ENCODE data around the gene PGAP3.

The PGAP3 gene

GRCh38 chr17:39651923-39652586 lies 35.8 kb downstream of the PGAP3 start:
- no peak overlapping the region for H3K27ac ChIP-seq (ENCODE audit: low read depth, low read length)
- H3K27me3 ChIP-seq (ENCODE audit: control insufficient read depth, insufficient read depth, low read length) = no peaks in the 10 kb centered on the region
- no peak overlapping the region for H3K4me3 ChIP-seq (ENCODE audit: low read length)
- no peak overlapping the region for H3K9ac ChIP-seq (ENCODE audit: low read length)
- H3K4me1 ChIP-seq (ENCODE audit: control insufficient read depth, insufficient read depth, low read length) = no peaks in the 10 kb centered on the region
- H3K36me3 ChIP-seq (ENCODE audit: control insufficient read depth, insufficient read depth, low read length) = peaks cover 7% of the 10 kb centered on the region

DNA sequence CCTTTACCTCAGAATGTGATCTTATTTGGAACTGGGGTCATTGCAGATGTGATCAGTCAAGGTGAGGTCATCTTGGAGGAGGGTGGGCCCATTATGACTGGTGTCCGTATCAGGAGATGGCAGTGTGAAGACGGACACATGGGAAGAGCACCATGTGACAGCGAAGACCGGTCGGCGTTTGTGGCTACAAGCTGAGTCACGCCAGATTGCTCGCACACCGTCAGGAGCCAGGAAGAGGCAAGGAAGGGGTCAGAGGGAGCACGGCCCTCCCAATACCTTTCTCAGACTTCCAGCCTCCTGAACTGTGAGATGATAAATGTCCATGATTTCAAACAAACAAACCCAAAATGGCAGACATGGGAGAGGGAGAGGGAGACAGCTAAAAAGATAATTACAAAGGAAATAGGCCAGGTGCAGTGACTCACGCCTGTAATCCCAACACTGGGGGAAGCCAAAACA lies 37.7 kb downstream of the PGAP3 start:
- H3K27ac ChIP-seq (ENCODE audit: low read depth, low read length) = no peak overlapping the region
- H3K36me3 ChIP-seq (ENCODE audit: control insufficient read depth, insufficient read depth, low read length) = peaks cover 3% of the 10 kb centered on the region
- no peaks in the 10 kb centered on the region for H3K27me3 ChIP-seq (ENCODE audit: control insufficient read depth, insufficient read depth, low read length)
- H3K9ac ChIP-seq (ENCODE audit: low read length) = no peak overlapping the region
- no peaks in the 10 kb centered on the region for H3K4me1 ChIP-seq (ENCODE audit: control insufficient read depth, insufficient read depth, low read length)
- no peak overlapping the region for H3K4me3 ChIP-seq (ENCODE audit: low read length)

DNA sequence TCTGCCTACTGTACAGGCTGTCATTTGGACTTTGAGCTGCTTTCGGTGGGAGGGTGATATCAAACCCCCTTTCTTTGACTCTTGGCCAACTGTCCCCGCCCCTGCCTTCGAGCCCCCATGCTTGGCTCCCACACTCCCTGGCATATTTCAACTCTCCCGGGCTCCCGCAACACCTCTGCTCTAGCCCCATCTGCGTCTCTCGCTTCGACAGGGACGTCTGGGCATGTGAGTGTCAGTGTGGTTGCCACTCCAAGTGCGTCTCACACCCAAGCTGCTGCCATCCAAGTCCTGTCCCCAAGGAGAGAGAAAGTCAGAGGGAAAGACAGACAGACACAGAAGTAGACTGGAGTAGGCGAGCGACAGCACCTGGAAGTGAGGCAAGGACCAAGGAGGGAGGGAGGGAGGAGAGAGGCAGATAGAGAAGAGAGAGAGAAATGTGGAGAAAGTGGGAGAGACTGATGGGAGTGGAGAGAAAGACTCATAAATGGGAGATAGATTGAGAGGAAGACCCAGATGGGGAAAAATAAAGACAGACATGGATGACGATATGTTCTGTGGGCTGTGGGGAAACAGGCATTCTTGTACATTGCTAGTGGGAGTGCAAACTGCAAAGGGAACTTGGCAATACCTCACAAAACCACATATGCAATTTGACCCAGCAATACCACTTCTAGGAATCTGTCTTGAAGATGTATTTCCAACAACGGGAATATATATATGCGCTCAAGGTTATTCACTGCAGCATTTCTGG lies 39.1 kb downstream of the PGAP3 start:
- no peak overlapping the region for H3K4me3 ChIP-seq (ENCODE audit: low read length)
- H3K27ac ChIP-seq (ENCODE audit: low read depth, low read length) = no peak overlapping the region
- H3K36me3 ChIP-seq (ENCODE audit: control insufficient read depth, insufficient read depth, low read length) = peaks cover 3% of the 10 kb centered on the region
- no peak overlapping the region for H3K9ac ChIP-seq (ENCODE audit: low read length)
- H3K4me1 ChIP-seq (ENCODE audit: control insufficient read depth, insufficient read depth, low read length) = no peaks in the 10 kb centered on the region
- no peaks in the 10 kb centered on the region for H3K27me3 ChIP-seq (ENCODE audit: control insufficient read depth, insufficient read depth, low read length)

DNA sequence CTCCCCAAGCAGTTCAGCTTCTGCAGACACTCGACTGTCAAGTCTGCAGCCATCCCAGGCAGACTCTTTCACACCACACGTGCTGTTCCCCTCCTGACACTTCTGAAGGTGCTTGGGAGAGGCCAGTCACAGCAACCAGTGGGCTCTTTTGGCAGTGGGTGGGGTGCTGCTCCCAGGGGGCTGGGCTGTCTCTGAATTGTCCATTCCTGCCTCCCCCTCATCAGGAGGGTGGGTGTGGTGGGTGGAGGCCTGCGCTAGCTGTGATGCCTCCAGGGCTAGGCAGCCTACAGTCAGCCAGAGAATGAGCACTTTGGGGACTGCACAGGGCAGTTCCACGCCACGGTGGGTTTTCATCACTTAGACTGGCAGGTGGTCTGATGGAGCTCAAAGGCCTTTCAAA lies 40.6 kb downstream of the PGAP3 start:
- Histone ChIP-seq H3K36me3 (ENCODE audit: control insufficient read depth, insufficient read depth, low read length) (peaks cover 3% of the 10 kb centered on the region), H3K27me3 (ENCODE audit: control insufficient read depth, insufficient read depth, low read length) (no peaks in the 10 kb centered on the region), H3K27ac (ENCODE audit: low read depth, low read length) (no peak overlapping the region), H3K4me3 (ENCODE audit: low read length) (no peak overlapping the region), H3K9ac (ENCODE audit: low read length) (no peak overlapping the region), H3K4me1 (ENCODE audit: control insufficient read depth, insufficient read depth, low read length) (no peaks in the 10 kb centered on the region)

GRCh38 chr17:39643271-39643670 lies 44.6 kb downstream of the PGAP3 start:
- Histone ChIP-seq H3K4me1 (ENCODE audit: control insufficient read depth, insufficient read depth, low read length) (peaks cover 5% of the 10 kb centered on the region), H3K4me3 (ENCODE audit: low read length) (no peak overlapping the region), H3K27me3 (ENCODE audit: control insufficient read depth, insufficient read depth, low read length) (no peaks in the 10 kb centered on the region), H3K9ac (ENCODE audit: low read length) (no peak overlapping the region), H3K36me3 (ENCODE audit: control insufficient read depth, insufficient read depth, low read length) (no peaks in the 10 kb centered on the region), H3K27ac (ENCODE audit: low read depth, low read length) (no peak overlapping the region)

DNA sequence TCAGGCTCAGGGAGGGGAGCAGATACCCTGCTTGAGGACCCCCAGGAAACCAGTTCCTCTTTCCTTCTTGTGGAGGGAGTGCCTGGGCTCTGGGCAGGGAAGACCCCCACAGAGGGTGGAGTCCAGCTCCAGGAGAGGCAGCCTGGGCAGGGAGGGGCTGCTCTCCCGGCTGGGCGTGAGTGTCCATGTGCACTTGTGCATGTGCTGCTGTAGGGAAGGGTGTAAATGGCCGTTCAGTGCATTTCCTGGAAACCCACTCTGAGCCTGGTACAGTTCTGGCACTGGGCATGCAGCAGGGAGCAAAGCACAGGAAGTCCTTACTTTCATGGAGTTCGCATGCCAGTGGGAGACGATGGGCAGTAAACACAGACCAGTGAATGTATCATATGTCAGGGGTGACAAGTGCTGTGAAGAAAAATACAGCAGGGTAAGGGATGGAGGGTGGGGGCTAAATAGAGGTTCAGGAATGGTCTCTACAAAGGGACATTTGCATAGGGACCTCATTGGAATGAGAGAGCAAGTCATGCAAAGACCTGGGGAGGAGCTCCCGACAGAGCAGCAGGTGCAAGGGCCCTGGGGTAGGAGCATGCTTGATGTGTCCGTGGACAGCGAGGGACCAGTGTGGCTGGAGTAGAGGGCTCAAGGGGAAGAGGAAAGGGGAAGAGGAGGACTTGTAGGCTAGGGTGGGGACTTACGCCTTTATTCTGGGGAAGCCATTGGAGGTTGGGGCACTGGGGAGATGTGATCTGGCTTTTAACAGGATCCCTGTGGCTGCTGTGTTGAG lies 45.4 kb downstream of the PGAP3 start:
- Histone ChIP-seq H3K27me3 (ENCODE audit: control insufficient read depth, insufficient read depth, low read length) (no peaks in the 10 kb centered on the region), H3K27ac (ENCODE audit: low read depth, low read length) (no peak overlapping the region), H3K9ac (ENCODE audit: low read length) (no peak overlapping the region), H3K4me1 (ENCODE audit: control insufficient read depth, insufficient read depth, low read length) (peaks cover 12% of the 10 kb centered on the region), H3K36me3 (ENCODE audit: control insufficient read depth, insufficient read depth, low read length) (no peaks in the 10 kb centered on the region), H3K4me3 (ENCODE audit: low read length) (no peak overlapping the region)

- H3K9ac ChIP-seq (ENCODE audit: low read length) = no peak overlapping the region
- peaks cover 12% of the 10 kb centered on the region for H3K4me1 ChIP-seq (ENCODE audit: control insufficient read depth, insufficient read depth, low read length)
- H3K36me3 ChIP-seq (ENCODE audit: control insufficient read depth, insufficient read depth, low read length) = no peaks in the 10 kb centered on the region
- H3K27me3 ChIP-seq (ENCODE audit: control insufficient read depth, insufficient read depth, low read length) = no peaks in the 10 kb centered on the region
- H3K27ac ChIP-seq (ENCODE audit: low read depth, low read length) = no peak overlapping the region
- H3K4me3 ChIP-seq (ENCODE audit: low read length) = no peak overlapping the region
These were observed 46.0 kb downstream of the PGAP3 start for GRCh38 chr17:39641883-39642282.

- Histone ChIP-seq H3K36me3 (ENCODE audit: control insufficient read depth, insufficient read depth, low read length) (no peaks in the 10 kb centered on the region), H3K27me3 (ENCODE audit: control insufficient read depth, insufficient read depth, low read length) (no peaks in the 10 kb centered on the region), H3K4me3 (ENCODE audit: low read length) (no peak overlapping the region), H3K27ac (ENCODE audit: low read depth, low read length) (no peak overlapping the region), H3K9ac (ENCODE audit: low read length) (no peak overlapping the region), H3K4me1 (ENCODE audit: control insufficient read depth, insufficient read depth, low read length) (peaks cover 18% of the 10 kb centered on the region)
These were observed 46.8 kb downstream of the PGAP3 start for GRCh38 chr17:39641097-39641496.

GRCh38 chr17:39640591-39641031 lies 47.2 kb downstream of the PGAP3 start:
- Histone ChIP-seq H3K27me3 (ENCODE audit: control insufficient read depth, insufficient read depth, low read length) (no peaks in the 10 kb centered on the region), H3K9ac (ENCODE audit: low read length) (no peak overlapping the region), H3K27ac (ENCODE audit: low read depth, low read length) (no peak overlapping the region), H3K36me3 (ENCODE audit: control insufficient read depth, insufficient read depth, low read length) (no peaks in the 10 kb centered on the region), H3K4me1 (ENCODE audit: control insufficient read depth, insufficient read depth, low read length) (peaks cover 20% of the 10 kb centered on the region), H3K4me3 (ENCODE audit: low read length) (no peak overlapping the region)

DNA sequence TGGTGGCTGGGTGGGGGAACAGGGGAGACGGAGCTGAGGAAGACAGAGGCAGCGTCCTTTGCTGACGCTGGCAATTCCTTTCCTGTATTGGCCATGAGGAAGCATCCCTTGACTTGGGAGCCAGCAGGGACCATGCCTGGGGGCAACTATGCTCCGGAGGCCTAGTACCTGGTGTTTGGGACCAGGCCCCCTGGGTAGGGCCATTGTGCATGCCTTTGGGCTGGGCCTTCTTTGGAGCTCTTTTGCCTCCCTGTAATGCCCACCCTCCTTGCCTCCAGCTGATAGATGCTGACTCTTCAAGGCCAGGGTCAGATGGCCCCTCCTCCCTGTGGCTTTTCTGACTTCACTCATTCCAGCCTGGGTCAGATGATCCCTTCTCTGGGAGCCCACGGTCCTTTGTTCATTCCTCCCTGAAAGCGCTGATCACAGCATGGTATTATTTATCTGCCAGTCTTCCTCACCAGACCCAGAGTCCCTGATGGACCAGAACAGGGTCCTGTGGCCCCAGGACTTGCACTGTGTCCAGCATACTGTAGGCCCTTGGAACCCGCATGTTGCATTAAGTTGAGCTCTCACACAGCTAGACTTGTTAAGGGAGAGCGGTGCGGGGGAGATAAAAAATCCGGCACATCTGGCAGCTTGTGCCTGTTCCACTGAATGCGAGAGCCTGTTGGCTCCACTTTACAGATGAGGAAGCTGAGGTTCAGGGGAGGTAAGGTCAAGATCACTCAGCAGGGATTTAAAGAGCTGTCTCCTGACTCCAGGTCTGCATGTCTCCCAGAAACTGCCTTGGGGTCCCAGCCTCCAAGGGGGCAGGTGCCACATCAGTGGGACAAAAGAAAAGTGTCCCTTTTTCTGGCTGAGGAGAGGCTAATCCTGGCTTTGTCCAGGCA lies 48.0 kb downstream of the PGAP3 start:
- H3K9ac ChIP-seq (ENCODE audit: low read length) = no peak overlapping the region
- no peak overlapping the region for H3K4me3 ChIP-seq (ENCODE audit: low read length)
- H3K4me1 ChIP-seq (ENCODE audit: control insufficient read depth, insufficient read depth, low read length) = peaks cover 20% of the 10 kb centered on the region
- peaks cover 2% of the 10 kb centered on the region for H3K27me3 ChIP-seq (ENCODE audit: control insufficient read depth, insufficient read depth, low read length)
- H3K27ac ChIP-seq (ENCODE audit: low read depth, low read length) = no peak overlapping the region
- H3K36me3 ChIP-seq (ENCODE audit: control insufficient read depth, insufficient read depth, low read length) = no peaks in the 10 kb centered on the region

DNA sequence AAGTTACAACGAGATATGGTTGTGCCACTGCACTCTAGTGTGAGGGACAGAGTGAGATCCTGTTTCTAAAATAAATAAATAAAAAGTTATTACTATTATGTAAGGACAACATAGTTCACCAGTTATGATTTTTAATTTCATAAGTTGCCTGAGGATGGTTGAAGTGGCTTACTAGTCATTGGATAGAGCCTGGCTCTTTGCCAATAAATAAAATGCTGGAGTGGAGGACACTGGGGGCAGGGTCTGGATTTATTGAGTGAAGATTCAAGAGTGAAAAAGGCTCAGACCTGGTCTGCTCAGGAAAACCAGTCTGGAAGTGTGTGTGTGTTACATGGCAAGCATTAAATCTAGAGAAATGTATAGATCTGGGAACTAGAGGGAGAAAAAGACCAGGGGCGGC lies 48.8 kb downstream of the PGAP3 start:
- H3K36me3 ChIP-seq (ENCODE audit: control insufficient read depth, insufficient read depth, low read length) = no peaks in the 10 kb centered on the region
- no peak overlapping the region for H3K9ac ChIP-seq (ENCODE audit: low read length)
- H3K4me3 ChIP-seq (ENCODE audit: low read length) = no peak overlapping the region
- no peak overlapping the region for H3K27ac ChIP-seq (ENCODE audit: low read depth, low read length)
- H3K4me1 ChIP-seq (ENCODE audit: control insufficient read depth, insufficient read depth, low read length) = peaks cover 20% of the 10 kb centered on the region
- peaks cover 2% of the 10 kb centered on the region for H3K27me3 ChIP-seq (ENCODE audit: control insufficient read depth, insufficient read depth, low read length)

DNA sequence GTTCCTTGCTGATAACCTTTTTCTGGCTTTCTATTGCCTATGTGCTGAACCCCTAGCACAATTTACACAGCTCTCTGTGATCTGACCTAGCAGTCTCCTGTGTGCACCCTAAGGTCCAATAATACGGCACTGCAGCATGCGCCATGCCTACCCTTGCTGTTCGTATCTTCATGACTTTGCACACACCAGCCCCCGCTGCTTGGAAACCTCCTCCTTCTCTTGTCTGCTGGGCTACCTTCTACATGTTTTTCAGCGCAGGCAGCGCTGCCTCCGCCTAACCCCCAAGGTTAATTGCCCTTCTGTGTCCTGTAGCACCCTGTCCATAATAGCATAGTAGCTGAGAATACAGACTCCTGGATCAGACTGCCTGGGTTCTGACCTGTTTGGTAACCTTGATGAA lies 49.5 kb downstream of the PGAP3 start:
- Histone ChIP-seq H3K4me3 (ENCODE audit: low read length) (peak overlapping the region; percentile 93), H3K27me3 (ENCODE audit: control insufficient read depth, insufficient read depth, low read length) (peaks cover 2% of the 10 kb centered on the region), H3K9ac (ENCODE audit: low read length) (no peak overlapping the region), H3K36me3 (ENCODE audit: control insufficient read depth, insufficient read depth, low read length) (no peaks in the 10 kb centered on the region), H3K27ac (ENCODE audit: low read depth, low read length) (no peak overlapping the region), H3K4me1 (ENCODE audit: control insufficient read depth, insufficient read depth, low read length) (peaks cover 20% of the 10 kb centered on the region)
